ENCODE measurements around the gene ENC1. TPM values are rescaled to one million over a fixed set of nuclear protein-coding genes. Genes with fewer than 3 reads are reported as not detected.
A peak's percentile ranks its signal among the peaks of the same experiment; 100 is the strongest.

ENC1 gene
- total RNA-seq (2014; rRNA removed; shearing (Covaris generic)) (19.4 and 25.9 TPM in 2 replicates), total RNA-seq (2022) (11.6 and 12.1 TPM in 2 replicates), Bru-seq, nascent RNA (percentile 79 among the genes with signal in this experiment), BruChase-seq, experiment 1, labeled RNA remaining after a 6-hour chase (percentile 53 among the genes with signal in this experiment), BruChase-seq, experiment 2, labeled RNA remaining after a 2-hour chase (percentile 80 among the genes with signal in this experiment)
- long read RNA-seq, partial matches to known transcripts: 0 of 2 reads
- long read RNA-seq, other reads (novel, unspliced or antisense): 2 of 2 reads

- Histone ChIP-seq H3K4me2 (ENCODE audit: low read length) (peak within 1 kb of the TSS; percentile 81), H3K4me3 (ENCODE audit: low read depth, low read length, poor library complexity, severe bottlenecking) (peak within 1 kb of the TSS; percentile 74), H2AFZ (ENCODE audit: low read length) (peak within 1 kb of the TSS; percentile 82), H3K4me1 (ENCODE audit: insufficient read depth, low read length, poor library complexity, severe bottlenecking) (peaks cover 35% of the 10 kb centered on the region), H3K9me3 (ENCODE audit: low read length) (no peaks in the 10 kb centered on the region), H3K79me2 (ENCODE audit: insufficient read depth, low read depth, low read length) (peaks cover 14% of the 10 kb centered on the region; the same call in 1 of the 2 replicates), H3K27ac (ENCODE audit: low read depth, low read length, poor library complexity, severe bottlenecking) (peak within 1 kb of the TSS; percentile 21), H3K9me2 (ENCODE audit: insufficient read depth, low read length) (no peaks in the 10 kb centered on the region), H4K20me1 (ENCODE audit: insufficient read depth, low read length) (peaks cover 9% of the 10 kb centered on the region; the same call in 1 of the 2 replicates), H3K36me3 (ENCODE audit: insufficient read depth, low read length) (no peaks in the 10 kb centered on the region; the same call in 1 of the 2 replicates)
- intact Hi-C loops (cut with micrococcal nuclease; ENCODE audit: unreplicated experiment): loop anchor here (1.0 to 10.0 kb wide), 4 partner anchors 9 to 346 kb away; no protein-coding TSS in a partner anchor
- peak; percentile 90 for DNase-seq (ENCODE audit: low spot score)
- ChIA-PET POLR2A (interaction anchor here (0.5 to 3.0 kb wide), 12 partner anchors 11 to 820 kb away, joined by 3 to 17 read pairs (median 3); no protein-coding TSS in a partner anchor), CTCF (ENCODE audit: unreplicated experiment) (interaction anchor here (0.6 to 1.2 kb wide), 4 partner anchors 40 to 243 kb away, joined by 3 to 6 read pairs (median 3); no protein-coding TSS in a partner anchor)
- no peak for TF ChIP-seq EZH2phosphoT487 (IDR thresholded peaks at IDR 0.05; ENCODE audit: borderline replicate concordance, low read depth, low read length)
- TF ChIP-seq CTCF (conservative IDR thresholded peaks at IDR 0.05; ENCODE audit: low read length): peak; percentile 55
- no TSS peak for BruUV-seq (replicated peaks)
Observed at GRCh38 chr5:74640450-74640953, at the start of gene ENC1. Gene ENC1, minus strand, starts transcription at chr5:74640728. Its CDS starts 4,243 bp downstream, at chr5:74636485.

GRCh38 chr5:74686962-74687751 lies 46.6 kb upstream of the ENC1 start:
- TF ChIP-seq CTCF (conservative IDR thresholded peaks at IDR 0.05; ENCODE audit: low read length) (no peak), EZH2phosphoT487 (IDR thresholded peaks at IDR 0.05; ENCODE audit: borderline replicate concordance, low read depth, low read length) (no peak)

More at GRCh38 chr5:74686962-74687751, 46.6 kb upstream of the ENC1 start:
- ChIA-PET CTCF (ENCODE audit: unreplicated experiment) (interaction anchor here (0.5 kb wide), 1 partner anchor 90 kb away, joined by 3 read pairs; no protein-coding TSS in a partner anchor), POLR2A (interaction anchor here (0.5 to 1.0 kb wide), 3 partner anchors 13 to 715 kb away, joined by 3 read pairs; no protein-coding TSS in a partner anchor)
- no peaks in the 10 kb centered on the region for H4K20me1 ChIP-seq (ENCODE audit: insufficient read depth, low read length)
- H3K27ac ChIP-seq (ENCODE audit: low read depth, low read length, poor library complexity, severe bottlenecking): no peak overlapping the region
- H2AFZ ChIP-seq (ENCODE audit: low read length): no peak overlapping the region
- H3K4me2 ChIP-seq (ENCODE audit: low read length): no peak overlapping the region
- no peaks in the 10 kb centered on the region for H3K79me2 ChIP-seq (ENCODE audit: insufficient read depth, low read depth, low read length)
- no peak for DNase-seq (ENCODE audit: low spot score)
- intact Hi-C loops (cut with micrococcal nuclease; ENCODE audit: unreplicated experiment): loop anchor here (5.0 kb wide), 1 partner anchor 80 kb away; the partner anchor contains the start of genes GFM2 and NSA2
- H3K4me1 ChIP-seq (ENCODE audit: insufficient read depth, low read length, poor library complexity, severe bottlenecking): peaks cover 21% of the 10 kb centered on the region
- H3K36me3 ChIP-seq (ENCODE audit: insufficient read depth, low read length): no peaks in the 10 kb centered on the region
- H3K4me3 ChIP-seq (ENCODE audit: low read depth, low read length, poor library complexity, severe bottlenecking): no peak overlapping the region
- H3K9me2 ChIP-seq (ENCODE audit: insufficient read depth, low read length): no peaks in the 10 kb centered on the region
- BruUV-seq (replicated peaks): no TSS peak
- H3K9me3 ChIP-seq (ENCODE audit: low read length): no peaks in the 10 kb centered on the region
